OCI-LY1 (cell line): ENCODE data around the gene USP16.

ENCODE experiments used
- EZH2 ChIP-seq: fragments of 200-600 bp; sonication (generic), shearing (Covaris generic); IDR thresholded peaks from 2 replicates; pipeline ENCODE4 v1.8.0; 2017; ENCODE audit warnings: borderline replicate concordance, mixed run types, mild to moderate bottlenecking, antibody characterized with exemption, low read length, moderate library complexity, mixed read lengths
- TF ChIP-seq, protein P1 (sequence below): fragments of 200-600 bp; sonication (generic), shearing (Covaris generic); IDR thresholded peaks from 2 replicates; pipeline ENCODE4 v1.5.1; 2017; ENCODE audit warnings: mild to moderate bottlenecking, antibody characterized with exemption, low read length, moderate library complexity, mixed read lengths

DNA sequence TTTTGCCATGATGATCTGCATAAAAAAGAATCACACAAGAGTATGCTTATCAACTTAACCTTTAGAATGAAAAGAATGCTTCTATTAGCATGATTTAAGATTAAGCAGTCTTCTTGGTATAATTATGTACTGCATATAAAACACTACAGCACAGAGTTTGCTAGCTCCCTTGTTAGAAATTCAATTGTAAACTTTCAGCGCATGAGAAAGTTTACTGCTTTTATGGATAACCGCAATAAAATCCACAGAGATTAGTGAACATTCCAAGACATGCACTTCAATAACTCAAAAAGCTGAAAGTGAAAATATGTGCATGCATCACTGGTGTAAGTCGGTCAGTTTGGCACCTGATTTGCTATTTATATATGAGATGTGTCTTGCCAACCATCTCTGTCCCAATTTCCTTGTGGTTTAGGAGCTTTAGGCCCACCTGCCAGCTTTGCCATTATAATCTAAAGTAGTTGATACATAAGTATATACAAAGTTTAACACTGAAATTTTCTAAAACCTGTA lies 32.1 kb downstream of the USP16 start:
- TF ChIP-seq, protein P1, sequence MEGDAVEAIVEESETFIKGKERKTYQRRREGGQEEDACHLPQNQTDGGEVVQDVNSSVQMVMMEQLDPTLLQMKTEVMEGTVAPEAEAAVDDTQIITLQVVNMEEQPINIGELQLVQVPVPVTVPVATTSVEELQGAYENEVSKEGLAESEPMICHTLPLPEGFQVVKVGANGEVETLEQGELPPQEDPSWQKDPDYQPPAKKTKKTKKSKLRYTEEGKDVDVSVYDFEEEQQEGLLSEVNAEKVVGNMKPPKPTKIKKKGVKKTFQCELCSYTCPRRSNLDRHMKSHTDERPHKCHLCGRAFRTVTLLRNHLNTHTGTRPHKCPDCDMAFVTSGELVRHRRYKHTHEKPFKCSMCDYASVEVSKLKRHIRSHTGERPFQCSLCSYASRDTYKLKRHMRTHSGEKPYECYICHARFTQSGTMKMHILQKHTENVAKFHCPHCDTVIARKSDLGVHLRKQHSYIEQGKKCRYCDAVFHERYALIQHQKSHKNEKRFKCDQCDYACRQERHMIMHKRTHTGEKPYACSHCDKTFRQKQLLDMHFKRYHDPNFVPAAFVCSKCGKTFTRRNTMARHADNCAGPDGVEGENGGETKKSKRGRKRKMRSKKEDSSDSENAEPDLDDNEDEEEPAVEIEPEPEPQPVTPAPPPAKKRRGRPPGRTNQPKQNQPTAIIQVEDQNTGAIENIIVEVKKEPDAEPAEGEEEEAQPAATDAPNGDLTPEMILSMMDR: no peak
- no peak for TF ChIP-seq EZH2
